IPS-NIHi11 (cell line): ENCODE measurements around the gene HAND1.
"Not testable (repeated sequence)": the region's sequence is repeated elsewhere in the genome, so short reads cannot be mapped to it uniquely, and the experiment has no call there.

ENCODE experiments used
- DNase-seq: peaks from one replicate; pipeline ENCODE4 v3.0.0; 2012; ENCODE audit warnings: mixed read lengths, low spot score

The HAND1 gene

GRCh38 chr5:154478224-154478565 lies at the start of gene HAND1:
HAND1 (minus strand) TSS chr5:154478227; CDS start chr5:154478008, 219 bp downstream.
- peak; percentile 88 for DNase-seq

- DNase-seq = no peak
Measured at GRCh38 chr5:154526231-154527226, 48.5 kb upstream of the HAND1 start.

- DNase-seq = no peak
Measured at GRCh38 chr5:154524859-154525258, 46.8 kb upstream of the HAND1 start.

DNA sequence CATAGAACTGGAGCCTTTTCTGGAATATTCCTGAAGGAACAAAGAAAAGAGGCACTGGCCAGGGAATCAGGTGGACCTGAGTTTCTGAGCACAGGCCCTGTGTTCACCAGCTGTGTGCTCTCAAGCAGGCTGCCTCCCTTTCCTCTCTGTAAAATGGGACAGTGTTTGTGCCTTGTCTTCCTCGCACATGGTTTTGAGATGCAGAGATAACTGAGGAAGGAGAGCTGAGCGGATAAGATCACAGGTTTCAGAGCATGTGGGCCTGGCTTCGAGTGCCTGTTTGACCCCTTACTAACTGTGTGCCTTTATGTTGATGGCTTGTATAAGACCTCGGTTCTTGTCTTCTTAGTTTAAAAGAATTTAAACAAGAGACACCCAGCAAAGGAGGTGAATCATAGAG lies 46.2 kb upstream of the HAND1 start:
- no peak for DNase-seq

GRCh38 chr5:154523709-154524108 lies 45.7 kb upstream of the HAND1 start:
- DNase-seq = no peak

GRCh38 chr5:154523104-154523503 lies 45.1 kb upstream of the HAND1 start:
- no peak for DNase-seq

DNA sequence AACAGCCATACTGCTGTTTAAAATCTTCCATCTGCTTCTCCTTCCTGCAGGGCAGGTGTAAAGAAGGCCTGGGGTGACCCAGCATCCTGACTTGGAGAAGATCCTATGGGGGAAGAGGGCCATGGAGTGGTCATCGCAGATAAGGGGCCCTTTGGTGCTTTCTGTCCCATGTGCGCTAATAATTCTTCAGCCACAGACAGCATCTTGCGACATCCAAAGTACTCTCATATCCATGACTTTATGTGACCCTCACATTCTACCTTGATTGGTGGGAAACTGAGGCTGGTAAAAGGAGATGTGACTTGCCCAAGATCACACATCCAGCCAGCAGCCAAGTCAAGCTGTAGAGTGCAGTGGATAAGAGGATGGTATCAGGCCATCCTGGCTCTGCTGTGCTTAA lies 44.3 kb upstream of the HAND1 start:
- no peak for DNase-seq

DNA sequence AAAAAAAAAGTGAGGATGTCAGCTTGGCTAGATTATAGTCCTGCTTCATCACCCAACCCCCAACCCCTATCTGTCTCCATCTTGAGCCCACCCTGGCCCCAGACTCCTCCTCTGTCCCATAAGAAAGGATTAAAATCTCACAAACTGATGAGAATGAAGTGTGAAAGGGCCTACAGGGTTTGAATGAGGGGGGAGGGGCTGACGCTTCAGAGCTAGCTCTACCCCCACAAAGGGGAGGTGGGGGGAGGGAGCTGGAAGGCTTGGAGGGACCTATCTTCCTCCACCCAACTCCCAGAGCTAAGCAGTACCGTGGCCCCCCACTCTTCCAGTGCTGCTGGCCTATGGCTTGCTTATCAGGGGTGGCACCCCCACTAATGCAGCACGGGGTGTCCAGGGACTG lies 43.7 kb upstream of the HAND1 start:
- no peak for DNase-seq

DNA sequence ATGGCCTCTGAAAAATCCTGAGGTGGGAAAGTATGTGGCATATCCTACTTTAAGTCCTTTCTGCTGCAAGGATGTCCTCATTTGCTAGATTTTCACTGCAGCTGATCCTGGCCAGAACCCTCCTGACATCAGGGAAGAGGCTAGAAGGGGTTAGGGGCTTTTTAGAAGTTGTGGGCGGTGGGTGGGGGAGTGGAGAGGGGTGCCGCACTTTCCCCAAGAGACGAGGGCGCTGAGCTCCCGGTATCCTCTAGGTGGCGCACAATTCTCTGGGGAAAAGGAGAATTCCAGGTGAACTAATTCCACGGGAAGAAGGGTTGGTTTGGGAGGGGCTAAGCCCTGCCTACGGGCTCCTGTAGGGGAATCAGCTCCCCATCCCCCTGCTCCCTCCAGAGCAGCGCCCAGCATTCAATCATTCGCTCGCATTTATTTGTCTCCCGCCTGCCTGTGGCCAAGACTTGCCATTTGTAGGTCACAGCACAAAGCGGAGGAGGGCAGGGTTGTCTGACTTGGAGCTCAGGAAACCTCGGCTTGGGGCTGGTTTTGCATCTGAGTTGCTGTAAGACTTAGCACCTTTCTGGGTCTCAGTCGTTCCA lies 42.9 kb upstream of the HAND1 start:
- peak; percentile 90 for DNase-seq

DNA sequence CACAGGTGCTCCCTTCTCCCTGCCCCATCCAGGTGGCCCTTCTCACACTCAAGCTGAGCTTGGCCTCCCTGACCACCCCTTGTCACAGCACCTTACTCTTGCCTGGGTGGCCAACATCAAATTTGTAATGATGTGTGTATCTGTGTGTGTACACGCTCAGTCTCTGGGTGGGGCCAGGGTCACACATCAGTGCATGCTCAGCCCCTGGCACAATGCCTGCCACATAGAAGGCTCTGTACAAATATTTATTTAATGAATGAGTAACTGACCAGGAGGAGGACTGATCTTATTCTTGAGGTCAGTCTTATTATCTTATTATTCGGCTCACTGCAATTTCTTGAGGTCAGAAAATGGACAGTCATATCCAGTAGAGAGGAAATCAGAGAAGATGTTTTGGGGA lies 41.3 kb upstream of the HAND1 start:
- DNase-seq = no peak

GRCh38 chr5:154518438-154518867 lies 40.4 kb upstream of the HAND1 start:
- DNase-seq = no peak

GRCh38 chr5:154517810-154518437 lies 39.9 kb upstream of the HAND1 start:
- no peak for DNase-seq

DNA sequence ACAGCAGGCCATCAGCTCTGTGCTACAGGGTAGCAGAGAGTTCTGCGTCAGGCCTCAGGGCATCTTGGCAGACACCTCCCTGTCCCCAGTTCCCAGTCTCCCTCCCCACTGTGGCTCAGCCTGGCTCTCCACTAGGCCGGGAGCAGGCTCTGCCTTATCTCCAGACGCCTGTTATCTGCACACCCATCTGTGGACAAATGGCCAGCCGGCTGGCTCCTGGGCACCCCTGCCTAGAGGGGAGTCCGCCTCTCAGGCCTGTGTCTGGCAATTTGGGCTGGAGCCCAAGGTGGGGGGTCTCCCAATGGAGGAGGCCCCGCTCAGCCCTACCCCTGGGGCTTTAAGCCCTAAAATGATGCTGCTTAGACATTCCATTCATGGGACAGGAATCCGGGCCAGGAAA lies 39.2 kb upstream of the HAND1 start:
- DNase-seq = no peak

GRCh38 chr5:154516475-154516874 lies 38.4 kb upstream of the HAND1 start:
- DNase-seq = no peak

- DNase-seq = not testable (repeated sequence)
Measured at GRCh38 chr5:154515488-154515887, 37.5 kb upstream of the HAND1 start.

GRCh38 chr5:154514331-154514730 lies 36.3 kb upstream of the HAND1 start:
- no peak for DNase-seq

- DNase-seq = no peak
Measured at GRCh38 chr5:154513669-154514084, 35.6 kb upstream of the HAND1 start.

DNA sequence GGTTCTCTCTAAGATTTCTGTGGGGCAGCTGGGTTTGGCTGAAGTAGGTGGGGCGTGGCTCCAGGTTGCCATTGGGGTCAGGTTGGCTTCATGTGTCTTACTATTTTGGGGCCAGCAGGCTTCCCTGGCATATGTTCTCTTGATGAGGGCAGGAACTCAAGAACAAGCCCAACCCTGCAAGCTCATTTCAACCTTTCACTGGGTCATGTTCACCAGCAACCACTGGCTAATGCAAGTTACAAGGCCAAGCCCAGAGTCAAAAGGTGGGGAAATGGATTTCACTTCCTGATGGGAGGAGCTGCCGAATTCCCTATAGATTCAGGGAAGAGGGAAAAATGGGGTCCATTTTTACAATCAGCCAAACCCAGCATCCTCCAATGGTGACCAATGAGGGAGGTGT lies 34.0 kb upstream of the HAND1 start:
- DNase-seq = no peak

DNA sequence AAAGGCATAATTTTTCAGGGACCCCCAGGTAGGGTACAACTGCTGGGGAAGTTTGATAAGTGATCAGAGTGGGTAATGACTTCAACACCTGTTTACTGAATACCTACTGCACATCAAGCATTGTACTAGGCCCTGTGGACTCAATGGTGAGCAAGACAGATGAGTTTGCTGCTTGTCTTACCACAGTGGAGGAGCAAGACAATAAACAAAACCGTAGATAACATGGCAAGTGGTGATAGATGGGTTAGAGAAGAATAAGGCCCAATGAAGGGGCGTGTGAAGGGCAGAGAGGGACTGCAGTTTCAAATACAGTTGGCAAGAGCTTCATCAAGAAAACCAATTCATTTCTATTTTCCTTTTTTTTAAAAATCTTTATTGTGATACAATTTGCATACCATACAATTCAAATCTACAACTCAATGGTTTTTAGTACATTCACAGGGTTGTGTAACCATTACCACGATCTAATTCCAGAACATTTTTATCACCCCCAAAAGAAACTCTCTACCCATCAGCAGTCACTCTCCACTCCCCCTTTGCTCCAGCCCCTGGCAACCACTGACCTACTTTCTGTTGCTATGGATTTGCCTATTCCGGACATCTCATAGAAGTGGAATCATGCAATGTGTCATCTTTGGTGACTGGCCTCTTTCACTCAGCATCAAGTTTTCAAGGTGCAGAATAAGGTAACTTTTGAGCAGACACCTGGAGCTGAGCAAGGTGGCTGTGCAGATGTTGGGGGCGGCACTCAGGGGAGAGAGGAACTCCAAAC lies 31.9 kb upstream of the HAND1 start:
- no peak for DNase-seq

- no peak for DNase-seq
Measured at GRCh38 chr5:154508114-154508513, 30.1 kb upstream of the HAND1 start.

- no peak for DNase-seq
Measured at GRCh38 chr5:154506716-154507080, 28.7 kb upstream of the HAND1 start.

DNA sequence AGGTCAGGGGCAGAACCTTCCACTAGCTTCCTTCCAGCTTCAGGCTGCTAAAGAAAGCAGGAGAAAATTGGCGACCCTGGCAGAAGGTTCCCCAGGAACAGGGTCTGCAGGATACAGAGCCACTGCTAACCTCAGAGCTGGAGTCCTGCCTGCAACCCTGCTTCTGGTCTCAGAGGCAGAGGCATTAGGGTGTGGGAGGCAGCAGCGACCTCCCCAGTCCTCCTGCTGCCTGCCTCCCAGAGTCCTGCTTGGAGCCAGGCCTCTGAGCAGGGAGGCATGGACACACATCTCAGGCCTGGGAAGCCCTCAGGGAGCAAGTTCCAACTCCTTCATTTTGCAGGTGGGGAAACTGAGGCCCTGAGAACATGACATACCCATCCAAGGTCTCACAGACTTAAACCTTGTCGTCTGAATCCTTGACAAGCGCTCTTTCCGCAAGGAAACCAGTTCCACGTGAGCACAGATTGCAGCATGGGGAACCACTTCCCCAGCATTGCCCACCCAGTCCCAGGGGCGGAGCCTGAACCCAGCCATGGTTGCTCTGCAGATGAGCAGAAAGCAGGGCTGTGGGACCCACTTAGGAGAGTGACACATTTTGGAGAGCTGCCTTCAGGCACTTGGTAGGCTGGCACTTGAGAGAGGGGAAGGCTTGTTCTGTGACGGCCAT lies 28.2 kb upstream of the HAND1 start:
- no peak for DNase-seq
